NCI-H345 (cell line): ENCODE results near the gene IFRD1.
A peak's percentile ranks its signal among the peaks of the same experiment; 100 is the strongest.
"Not testable (repeated sequence)": the region's sequence is repeated elsewhere in the genome, so short reads cannot be mapped to it uniquely, and the experiment has no call there.

Experiments used
- DNase-seq: peaks from one replicate; lab custom pipeline; 2025; lab: John Stamatoyannopoulos, UW

IFRD1 gene

DNA sequence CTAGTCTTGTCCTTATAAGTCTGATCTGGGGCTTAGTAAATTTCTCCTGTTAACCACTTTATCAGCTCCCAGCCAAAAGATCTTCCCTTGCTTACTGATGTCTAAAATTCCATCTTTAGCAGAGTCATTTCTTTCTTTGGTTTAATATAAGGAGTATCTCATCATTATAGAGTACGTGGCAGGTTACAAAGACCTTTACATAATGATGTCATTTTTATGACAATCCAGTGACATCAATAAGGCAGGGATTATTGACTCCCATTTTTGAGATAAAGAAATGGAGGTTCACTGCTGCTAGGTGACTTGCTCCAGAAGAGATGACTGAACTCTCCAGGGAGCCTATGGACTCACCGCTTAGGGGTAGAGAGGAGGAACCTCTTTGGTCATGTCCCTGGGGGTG is 8.1 kb upstream of the IFRD1 start:
- no peak for DNase-seq

DNA sequence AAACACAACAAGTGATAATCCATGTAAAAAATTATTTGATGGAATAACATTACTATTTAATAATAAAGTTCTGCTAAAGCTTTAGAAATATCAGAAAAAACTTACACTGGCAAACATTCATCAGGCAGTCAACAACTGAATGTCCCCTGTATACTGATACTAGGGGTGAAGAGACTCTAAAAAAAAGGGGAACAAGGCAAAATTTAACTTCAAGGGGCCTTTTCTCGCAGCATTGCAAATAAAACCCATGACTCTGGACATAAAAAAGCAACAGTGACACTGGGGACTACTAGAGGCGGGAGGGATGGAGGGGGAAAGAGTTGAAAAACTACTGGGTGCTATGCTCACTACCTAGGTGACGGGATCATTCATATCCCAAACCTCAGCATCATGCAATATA is 5.8 kb upstream of the IFRD1 start:
- DNase-seq, result no peak

DNA sequence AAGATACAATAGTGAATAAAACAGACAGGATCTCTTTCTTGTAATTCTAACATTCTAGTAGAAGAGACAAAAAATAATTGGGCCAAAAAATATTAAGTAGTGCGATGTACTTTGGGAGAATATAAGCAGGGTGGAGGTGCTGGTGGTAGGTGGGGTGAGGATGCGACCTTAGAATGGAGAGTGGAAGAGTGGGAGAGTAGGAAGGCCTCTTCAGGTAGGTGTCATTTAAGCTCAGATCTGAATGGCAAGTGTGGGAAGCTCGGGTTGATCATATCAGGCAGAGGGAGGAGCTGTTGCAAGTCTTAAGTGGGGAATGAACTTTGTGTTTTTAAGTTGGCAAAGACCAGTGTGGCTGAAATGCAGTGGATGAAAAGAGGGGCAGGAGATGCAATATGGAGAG is 3.8 kb upstream of the IFRD1 start:
- DNase-seq, result no peak

DNA sequence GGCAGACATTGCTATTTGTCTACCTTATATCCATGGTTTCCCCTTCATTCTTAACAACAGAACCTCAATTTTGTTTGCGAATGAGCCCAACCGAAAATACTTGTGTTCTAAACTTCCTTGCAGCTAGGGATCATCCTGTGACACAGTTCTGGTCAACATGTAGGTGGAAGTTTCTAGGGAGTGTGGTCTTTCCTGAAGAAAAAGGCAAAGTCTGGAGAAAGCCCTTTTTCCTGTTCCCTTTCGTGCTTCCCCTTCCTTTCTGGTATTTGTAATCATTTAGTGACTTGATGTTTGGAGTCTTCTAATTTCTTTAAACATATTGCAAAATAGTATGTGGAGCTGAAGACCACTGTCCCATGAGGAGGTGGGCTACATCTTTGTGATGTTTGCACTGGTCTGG is 2.9 kb upstream of the IFRD1 start:
- no peak for DNase-seq

DNA sequence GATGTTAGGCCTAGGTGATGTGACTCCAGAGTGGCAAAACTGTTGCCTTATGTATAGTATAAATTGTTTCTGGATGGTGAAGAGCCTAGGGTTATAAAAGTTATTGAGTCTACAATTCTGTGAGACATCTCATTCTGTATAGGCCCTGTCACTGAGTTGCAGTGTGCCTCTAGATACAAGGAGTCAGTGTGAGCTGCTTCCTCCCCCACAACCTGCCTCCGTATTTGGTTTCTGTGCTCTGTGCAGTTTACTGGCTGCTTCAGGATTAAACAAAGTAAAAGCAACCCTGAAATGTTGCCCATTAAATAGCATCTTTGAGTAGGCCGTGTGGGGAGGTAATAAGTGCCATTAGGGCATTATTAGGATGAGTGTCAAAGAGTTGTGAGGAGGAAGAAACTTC is 1.9 kb upstream of the IFRD1 start:
- no peak for DNase-seq

DNA sequence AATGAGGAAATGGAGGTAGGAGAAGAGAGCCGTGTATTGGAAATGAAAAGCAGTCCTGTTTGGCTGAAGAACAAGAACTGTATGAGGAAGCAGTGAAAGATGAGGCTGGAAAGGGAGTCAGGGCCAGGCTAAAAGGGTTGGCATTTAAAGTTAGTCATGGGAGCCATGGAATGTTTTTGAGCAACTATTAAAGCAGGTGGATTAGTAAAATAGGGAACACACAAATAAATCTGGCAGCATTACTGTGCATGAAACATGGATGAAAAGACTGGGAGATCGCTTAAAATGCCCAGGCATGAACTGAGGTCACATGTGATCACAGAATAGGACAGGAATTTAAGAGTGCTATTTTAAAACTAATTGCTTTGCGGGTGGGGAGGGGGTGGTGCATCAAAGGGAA is 1.4 kb upstream of the IFRD1 start:
- DNase-seq, result no peak

DNA sequence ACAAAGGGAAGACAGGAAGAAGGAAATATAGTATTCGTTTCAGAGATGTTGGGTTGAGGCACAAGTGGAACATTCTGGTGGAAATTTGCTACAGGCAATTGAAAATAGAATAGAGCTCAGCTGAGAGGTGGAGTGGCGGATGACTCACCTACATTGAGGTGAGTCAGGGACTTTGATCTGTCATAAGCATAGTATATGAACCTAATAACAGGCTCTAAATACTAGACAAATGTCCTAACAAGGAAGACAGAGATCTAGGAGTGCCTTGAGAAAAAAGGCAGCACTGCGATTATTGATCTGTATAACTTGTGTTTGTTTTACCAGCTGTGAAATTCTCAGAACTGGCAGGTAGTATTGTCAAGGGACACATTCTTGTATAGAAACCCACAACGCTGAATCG is 907 bp upstream of the IFRD1 start:
- peak; percentile 51 for DNase-seq

DNA sequence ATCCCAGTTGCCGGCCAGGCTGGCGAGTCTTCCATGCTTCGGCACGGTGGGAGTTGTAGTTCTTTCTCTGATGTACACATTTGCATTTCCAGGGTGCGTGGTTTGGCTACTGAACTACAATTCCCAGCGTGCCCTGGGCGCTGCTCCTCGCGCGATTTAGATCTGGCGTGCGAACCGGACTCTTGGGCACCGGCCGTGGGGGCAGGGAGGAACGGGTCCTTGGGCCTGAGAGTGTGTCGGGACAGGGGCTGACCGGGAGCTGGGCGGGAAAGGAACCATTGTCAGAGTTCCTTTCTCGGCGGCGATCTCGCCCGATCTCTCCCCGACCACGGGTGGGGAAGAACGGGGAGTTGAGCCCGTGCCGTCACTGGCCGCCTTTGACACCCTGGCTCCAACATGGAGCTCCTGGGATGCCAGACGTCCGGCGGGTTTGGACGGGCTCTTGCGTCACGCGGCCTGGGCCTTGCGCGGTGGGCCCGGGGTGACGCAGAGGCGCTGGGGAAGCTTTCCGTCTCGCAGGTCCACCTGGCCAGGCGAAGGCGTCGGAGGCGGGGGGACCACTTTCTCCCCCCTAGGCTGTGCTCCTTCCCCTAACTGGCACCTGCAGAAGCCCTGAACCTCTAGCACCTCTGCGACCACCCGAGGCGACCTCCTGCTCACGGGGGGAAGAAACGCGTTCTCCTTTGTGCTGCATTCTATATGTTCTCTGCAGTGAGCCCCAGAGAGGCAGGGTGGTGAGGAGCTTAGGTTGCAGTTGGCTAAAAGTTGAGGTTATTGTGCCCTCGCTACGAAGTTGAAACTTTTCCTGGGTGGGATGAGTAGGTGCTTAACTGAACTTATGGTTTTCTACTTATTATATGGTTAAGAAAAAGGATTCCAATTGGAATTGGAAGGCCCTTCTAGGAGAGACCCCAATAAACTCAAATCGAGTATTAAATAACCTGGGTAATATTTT is 824 bp downstream of the IFRD1 start:
- DNase-seq, result peak; percentile 97

DNA sequence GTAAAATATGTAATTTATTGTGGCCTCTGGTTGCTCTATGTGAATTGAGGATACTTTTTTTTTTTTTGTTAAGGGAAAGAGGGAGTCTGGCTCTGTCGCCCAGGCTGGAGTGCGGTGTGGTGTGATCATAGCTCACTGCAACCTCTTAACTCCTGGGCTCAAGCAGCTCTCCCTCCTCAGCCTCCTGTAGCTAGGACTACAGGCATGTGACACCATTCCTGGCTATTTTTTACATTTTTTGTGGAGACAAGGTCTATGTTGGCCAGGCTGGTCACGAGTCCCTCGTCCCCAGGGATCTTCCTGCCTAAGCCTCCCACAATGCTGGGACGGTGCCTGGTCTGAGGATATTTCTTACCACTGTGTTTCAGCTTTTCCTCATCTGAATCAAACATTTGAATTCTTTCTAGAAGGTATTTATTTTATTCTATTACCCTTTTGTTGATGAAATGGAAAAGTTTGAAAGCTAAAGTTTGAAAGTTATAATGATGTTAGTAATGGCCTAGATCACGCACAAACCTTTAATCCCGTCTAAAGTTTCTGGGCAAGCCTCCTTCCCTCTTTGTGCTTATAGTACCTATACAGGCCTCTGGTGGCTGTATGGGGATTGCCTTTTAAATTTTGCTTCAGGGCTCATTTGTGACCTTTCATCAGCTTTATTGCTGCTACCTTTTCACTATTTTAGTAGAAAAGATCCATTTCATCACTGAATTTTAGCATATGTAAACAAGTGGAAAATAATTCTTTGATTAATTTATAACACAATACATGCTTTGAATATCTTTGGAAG is 2.0 kb downstream of the IFRD1 start:
- no peak for DNase-seq

DNA sequence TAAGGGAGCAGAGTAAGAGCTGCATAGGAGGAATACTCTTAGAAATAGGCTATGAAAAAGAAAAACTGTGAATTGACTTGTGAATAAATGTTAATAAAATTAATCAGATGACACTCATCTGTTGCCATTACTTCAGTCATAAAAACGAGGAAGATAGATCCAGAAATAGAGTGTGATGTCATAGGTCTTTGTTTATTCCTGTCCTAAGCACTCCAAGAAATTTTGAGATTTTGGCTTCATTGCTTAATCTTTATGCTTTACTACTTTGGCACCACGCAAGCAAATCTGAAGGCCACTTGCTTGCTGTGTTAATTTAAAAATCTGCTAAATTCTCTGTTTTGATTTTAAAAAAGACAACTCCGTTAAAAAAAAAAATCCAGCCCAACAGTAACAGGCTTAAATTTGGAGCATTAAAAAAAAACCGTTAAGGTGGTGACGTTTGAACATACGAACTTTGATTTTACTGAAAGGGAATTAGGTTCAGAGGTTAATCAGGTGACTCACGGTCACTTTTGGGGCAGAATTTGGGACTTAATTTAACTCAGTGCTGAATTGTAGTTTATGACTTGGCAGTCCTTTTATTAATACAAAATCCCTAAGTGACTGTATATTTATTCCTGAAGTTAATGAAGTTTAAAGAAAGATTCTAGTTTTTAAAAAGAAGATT is 3.4 kb downstream of the IFRD1 start:
- DNase-seq, result no peak

DNA sequence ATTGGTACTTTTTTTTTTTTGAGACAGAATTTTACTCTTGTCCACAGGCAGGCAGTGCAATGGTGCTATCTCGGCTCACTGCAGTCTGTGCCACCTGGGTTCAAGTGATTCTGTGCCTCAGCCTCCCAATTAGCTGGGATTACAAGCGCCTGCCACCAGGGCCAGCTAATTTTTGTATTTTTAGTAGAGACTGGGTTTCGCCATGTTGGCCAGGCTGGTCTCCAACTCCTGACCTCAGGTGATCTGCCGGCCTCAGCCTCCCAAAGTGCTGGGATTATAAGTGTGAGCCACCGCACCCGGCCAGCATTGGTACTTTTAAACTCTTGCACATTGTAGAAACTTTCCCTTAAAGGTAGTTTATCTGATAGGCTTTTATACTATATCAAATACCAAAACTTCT is 3.9 kb downstream of the IFRD1 start:
- DNase-seq, result not testable (repeated sequence)

DNA sequence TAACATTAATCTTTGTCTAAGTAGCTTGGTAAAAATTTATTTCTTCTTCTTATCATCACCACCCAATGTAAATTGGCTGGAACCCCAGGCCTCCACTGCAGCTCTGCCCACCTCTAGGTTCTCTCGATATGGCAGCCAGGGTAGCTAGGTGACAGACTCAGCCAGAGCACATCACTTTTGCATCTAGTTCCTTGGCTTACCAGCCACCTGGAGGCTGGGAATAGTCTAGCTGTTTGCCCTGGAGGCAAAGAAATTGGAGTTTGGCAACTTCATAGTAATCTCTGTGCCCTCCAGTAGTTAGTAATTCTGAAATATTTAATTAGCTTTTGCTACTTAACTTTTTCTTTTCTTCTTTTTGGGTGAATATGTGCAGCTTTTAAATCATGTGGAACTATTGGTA is 9.4 kb downstream of the IFRD1 start:
- DNase-seq, result no peak

DNA sequence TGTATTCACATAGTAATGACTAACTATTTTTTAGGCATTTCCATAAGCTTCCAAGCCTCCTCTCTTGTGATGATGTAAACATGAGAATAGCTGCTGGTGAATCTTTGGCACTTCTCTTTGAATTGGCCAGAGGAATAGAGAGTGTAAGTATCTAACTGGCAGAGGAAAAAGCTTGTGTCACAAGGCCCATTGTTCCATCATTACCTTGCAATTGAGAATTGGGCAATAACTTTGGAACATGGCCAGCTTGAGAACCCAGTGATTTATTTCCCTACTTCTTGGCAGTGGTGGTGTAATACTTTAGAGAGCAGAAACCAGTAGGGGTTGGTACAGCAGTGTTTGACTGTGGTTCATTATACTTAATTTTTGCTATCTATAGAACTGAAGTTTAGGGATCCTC is 12.0 kb downstream of the IFRD1 start:
- peak; percentile 45 for DNase-seq

DNA sequence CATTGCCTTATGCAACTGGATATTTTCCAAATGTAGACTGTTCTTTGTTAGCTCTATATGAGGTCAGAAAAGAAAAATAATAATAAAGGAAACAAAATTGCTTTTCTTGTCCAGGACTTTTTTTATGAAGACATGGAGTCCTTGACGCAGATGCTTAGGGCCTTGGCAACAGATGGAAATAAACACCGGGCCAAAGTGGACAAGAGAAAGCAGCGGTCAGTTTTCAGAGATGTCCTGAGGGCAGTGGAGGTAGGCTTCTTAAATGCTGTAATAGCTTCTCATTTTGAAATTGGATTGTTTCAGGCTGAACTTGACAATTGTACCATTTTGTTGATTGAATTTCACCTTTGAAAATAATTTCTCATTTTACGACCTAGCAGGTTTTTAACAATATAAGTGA is 17.6 kb downstream of the IFRD1 start:
- DNase-seq, result no peak

DNA sequence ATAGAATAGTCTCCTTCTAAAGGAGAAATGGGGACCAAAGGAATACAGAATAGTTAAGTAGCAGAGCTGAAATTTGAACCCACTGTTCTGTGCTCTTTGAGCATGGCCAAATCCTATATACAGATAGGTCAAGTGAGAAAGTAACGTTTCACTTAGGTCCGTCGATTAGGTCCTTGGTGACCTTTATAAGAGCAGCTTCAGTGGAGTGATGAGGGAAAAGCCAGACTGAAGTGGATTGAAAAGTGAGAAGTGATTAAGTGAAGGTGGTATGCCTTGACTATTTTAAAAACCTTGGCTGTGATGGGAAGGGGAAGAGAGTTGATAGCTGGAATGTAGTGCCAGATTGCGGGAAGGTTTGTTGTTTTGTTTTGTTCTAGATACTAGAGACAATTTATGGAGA is 19.9 kb downstream of the IFRD1 start:
- no peak for DNase-seq

DNA sequence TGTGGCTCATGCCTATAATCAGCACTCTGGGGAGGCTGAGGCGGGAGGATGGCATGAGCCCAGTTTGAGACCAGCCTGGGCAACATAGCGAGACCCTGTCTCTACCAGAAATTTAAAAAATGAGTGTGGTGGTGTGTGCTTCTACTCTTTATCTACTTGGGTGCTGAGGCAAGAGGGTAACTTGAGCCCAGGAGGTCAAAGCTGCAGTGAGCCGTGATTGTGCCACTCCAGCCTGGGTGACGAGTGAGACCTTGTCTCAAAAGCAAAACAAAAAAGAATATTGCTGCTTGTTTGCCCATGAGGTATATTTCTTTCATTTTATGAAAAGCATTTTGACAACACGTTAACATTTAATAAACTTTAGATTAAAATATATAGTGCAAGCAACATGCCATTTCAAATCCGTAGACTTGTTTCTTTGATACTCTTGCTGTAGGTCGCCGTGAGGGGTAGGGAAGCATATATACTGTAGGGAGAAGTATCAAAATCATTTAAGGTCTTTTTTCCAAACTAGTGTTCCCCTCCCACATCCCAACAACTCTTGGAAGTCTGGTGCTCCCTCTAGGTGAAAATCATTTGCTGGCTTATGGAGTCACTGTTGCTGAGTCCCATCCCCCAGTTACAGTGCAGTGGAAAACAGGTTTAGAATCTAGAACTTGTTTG is 26.3 kb downstream of the IFRD1 start:
- no peak for DNase-seq

DNA sequence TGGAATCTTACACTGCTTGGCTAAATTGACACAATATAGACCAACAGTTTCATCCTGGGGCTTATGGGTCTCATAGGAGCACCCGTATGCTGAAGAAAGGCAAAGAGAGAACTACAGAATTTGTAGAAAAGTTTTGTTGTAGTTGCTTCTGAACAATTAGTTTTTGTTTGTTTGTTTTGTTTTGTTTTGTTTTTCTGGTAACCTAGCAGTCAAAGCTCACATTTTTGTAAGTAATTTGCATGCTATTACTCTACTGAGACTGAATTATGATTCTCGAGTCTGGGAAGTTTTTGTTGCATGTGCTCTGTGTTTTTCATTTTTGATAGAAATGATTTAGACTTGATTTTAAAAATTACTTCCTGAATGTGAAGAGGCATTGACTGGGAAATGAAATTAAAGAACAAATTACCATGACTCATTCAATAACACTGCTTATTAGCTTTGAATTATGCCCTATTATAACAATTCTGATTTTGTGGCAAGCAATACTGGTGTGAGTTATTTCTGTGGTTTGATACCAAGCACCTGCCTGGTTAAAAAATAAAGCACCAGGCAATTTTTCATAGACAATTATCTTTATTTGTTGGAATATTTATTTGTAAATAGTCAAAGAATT is 31.0 kb downstream of the IFRD1 start:
- no peak for DNase-seq

DNA sequence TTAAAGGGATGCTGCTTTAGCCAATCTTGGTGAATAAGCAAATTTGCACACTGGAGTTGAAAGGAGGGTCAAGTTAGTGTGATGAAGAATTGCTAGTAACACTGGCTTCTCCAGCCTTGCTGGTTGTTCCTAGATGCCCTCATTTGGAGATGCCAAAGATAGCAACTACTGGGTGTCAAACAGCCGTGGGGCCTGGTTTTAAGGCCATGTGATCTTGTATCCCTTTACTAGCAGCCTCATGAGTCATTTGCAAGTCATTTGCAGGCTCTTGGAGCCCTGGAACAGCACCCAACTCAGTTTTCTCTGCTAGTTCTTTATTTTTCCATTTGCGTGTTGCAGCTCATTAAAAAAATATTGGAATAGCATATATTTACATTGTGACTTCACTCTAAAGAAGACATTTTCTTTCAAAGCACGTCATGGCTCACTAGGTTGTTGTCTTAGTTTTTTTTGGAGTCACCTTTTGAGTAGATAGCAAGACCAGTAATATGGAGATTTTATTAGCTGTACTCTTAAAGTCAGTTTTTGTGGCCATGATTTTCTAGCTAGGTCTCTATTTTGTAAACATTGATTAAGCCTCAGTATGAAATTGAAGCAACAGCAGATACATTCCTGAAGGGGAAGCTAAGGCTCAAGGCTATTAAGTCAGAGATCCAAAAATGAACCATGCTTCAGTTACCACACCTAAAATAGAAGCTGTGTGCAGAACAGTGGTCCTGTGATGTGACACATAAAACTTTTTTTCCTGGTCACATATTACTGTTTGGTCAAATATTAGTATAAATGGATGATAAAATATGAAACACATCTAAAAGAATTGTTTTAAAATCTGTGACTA is 31.8 kb downstream of the IFRD1 start:
- DNase-seq, result no peak

DNA sequence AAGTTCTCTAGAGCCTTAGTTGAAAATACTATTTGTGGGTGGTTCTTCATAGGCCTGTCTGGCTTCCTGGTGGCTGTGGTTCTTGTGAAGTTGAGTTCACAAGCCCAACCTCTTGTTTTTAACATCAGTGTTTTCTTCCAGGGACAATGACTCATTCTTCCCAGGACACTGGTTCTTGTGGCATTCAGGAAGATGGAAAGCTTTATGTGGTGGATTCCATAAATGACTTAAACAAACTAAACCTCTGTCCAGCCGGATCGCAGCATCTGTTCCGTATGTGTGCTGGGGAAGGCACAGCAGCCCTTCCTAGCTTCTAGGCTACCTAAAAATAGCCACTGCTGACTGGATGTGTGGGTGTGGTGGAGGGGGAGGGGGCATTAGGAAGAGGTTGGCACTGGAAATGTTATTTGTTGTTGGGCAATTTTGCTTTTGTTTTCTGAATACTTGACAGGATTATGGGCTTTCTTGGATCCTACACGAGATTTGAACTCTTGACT is 34.5 kb downstream of the IFRD1 start:
- DNase-seq, result no peak

DNA sequence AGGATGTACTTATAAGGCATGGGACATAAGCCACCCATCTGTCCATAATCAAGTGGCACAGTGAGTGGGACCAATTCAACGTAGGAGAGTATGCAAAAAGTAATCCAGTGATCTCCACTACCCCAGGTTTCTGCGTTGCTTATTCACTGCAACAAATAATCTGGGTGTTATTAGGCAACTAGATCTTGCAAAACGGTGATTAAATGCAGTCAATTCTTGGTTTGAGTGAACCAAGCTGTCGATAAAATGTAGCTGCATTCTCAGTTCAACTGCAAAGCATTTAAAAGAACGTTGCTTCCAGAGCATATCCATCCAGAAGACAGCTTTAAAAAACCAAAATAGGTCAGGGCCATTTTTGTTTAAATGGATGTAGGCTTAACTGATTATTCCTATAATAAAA is 35.5 kb downstream of the IFRD1 start:
- DNase-seq, result no peak
